ENCODE measurements around the gene DIP2C. TPM values are rescaled to one million over a fixed set of nuclear protein-coding genes. Genes with fewer than 3 reads are reported as not detected.

Gene DIP2C
- total and polyA plus RNA-seq, 2 experiments from 2014 or later, result 9.1 to 15.8 TPM

DNA sequence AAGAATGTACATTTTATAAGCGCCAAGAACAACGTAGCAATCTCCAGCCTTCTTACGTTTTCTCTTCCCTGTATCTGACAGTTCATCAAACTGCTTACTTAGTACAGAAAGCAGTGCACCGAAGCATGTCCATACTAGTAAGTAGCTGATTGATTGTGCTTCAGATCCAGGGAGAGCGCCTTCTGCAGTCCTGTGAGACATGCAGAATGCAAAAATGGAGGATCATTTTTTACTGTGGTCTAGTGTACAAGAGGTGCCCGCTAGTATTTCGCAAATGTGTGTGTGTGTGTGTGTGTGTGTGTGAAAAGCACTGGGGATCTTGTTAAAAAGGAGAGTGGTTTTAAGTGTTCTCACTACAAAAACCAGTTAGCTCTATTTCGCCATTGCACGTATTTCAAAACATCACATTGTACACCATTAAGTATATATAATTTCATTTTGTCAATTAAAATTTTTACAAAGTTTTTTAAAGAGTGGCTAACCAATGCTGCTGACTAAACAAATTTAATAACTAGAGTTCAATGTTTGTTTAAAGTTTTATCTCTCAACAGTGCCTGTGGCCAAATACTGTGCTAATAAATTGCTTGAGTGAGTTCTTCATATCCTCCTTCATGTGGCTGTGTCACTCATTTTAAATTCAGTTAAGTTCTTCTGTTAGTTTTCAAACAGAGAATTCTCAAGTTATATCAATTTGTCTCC is 454.6 kb downstream of the DIP2C start:
- peaks cover 24% of the 10 kb centered on the region for H3K36me3 ChIP-seq
- no peak for TF ChIP-seq CTCF (IDR thresholded peaks at IDR 0.05; ENCODE audit: low read depth, low read length)
- no peaks in the 10 kb centered on the region for H3K27me3 ChIP-seq
- H3K4me3 ChIP-seq, result no peak overlapping the region
- no peak for DNase-seq (ENCODE audit: low read depth in 1 of 2, low spot score in 1 of 2)
- H3K9me3 ChIP-seq (ENCODE audit: low read depth), result no peaks in the 10 kb centered on the region
- peaks cover 9% of the 10 kb centered on the region for H3K4me1 ChIP-seq (ENCODE audit: low read depth)
- H3K27ac ChIP-seq, result no peak overlapping the region

DNA sequence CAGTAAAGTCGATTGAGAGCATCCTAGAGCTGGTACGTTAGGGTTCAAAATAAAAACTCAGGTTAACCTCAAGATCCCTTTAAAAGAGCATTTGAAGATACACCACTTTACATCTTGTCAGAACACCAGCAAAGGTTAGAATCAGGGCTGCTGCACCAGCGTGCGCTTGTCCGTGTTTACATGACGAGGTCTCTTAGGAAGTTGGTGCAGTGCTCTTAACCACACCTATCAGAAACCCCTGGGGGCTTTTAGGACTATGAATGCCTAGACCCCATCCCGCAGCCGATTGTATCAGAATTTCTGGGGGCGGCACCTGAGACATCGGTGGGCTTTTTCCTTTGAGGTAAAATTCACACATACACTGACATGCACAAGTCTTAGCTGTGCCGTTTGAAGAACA is 456.6 kb downstream of the DIP2C start:
- H3K4me3 ChIP-seq, result no peak overlapping the region
- no peak for DNase-seq (ENCODE audit: low read depth in 1 of 2, low spot score in 1 of 2)
- TF ChIP-seq CTCF (IDR thresholded peaks at IDR 0.05; ENCODE audit: low read depth, low read length), result no peak
- H3K4me1 ChIP-seq (ENCODE audit: low read depth), result peaks cover 9% of the 10 kb centered on the region
- no peaks in the 10 kb centered on the region for H3K27me3 ChIP-seq
- no peaks in the 10 kb centered on the region for H3K9me3 ChIP-seq (ENCODE audit: low read depth)
- H3K36me3 ChIP-seq, result peaks cover 18% of the 10 kb centered on the region
- H3K27ac ChIP-seq, result no peak overlapping the region

- Histone ChIP-seq H3K4me1 (ENCODE audit: low read depth) (peaks cover 9% of the 10 kb centered on the region), H3K9me3 (ENCODE audit: low read depth) (no peaks in the 10 kb centered on the region), H3K27ac (peak overlapping the region; percentile 3), H3K4me3 (no peak overlapping the region), H3K27me3 (no peaks in the 10 kb centered on the region), H3K36me3 (peaks cover 11% of the 10 kb centered on the region)
- no peak for TF ChIP-seq CTCF (IDR thresholded peaks at IDR 0.05; ENCODE audit: low read depth, low read length)
- DNase-seq (ENCODE audit: low read depth in 1 of 2, low spot score in 1 of 2), result no peak
Observed at GRCh38 chr10:232061-232460, 457.4 kb downstream of the DIP2C start.

GRCh38 chr10:230758-231157 is 458.7 kb downstream of the DIP2C start:
- no peak overlapping the region for H3K27ac ChIP-seq
- TF ChIP-seq CTCF (IDR thresholded peaks at IDR 0.05; ENCODE audit: low read depth, low read length), result peak; percentile 38
- H3K9me3 ChIP-seq (ENCODE audit: low read depth), result no peaks in the 10 kb centered on the region
- H3K27me3 ChIP-seq, result no peaks in the 10 kb centered on the region
- DNase-seq (ENCODE audit: low read depth in 1 of 2, low spot score in 1 of 2), result peak in 1 of 2 donors; percentile 6
- H3K4me3 ChIP-seq, result no peak overlapping the region
- H3K4me1 ChIP-seq (ENCODE audit: low read depth), result peaks cover 9% of the 10 kb centered on the region
- H3K36me3 ChIP-seq, result peaks cover 2% of the 10 kb centered on the region

DNA sequence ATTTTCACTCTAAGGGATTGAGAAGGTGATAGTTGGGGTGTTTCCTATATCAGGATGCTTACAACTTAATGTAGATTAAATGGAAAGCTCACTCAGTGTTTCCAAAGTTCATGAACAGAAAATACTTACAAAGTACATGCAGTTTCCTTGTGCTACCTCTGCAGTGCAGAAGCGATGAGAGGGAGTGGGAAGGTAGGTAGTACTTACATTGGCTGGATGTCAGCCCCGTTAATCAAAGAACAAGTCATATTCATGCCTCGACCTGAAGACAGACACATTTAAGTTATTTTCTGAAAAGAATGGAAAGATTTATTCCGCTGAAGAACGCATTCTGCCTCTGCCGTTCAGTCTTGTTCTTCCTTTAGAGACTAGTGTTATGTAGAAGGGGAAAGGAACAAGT is 461.1 kb downstream of the DIP2C start:
- no peaks in the 10 kb centered on the region for H3K27me3 ChIP-seq
- DNase-seq (ENCODE audit: low read depth in 1 of 2, low spot score in 1 of 2), result no peak
- no peaks in the 10 kb centered on the region for H3K9me3 ChIP-seq (ENCODE audit: low read depth)
- no peak for TF ChIP-seq CTCF (IDR thresholded peaks at IDR 0.05; ENCODE audit: low read depth, low read length)
- H3K36me3 ChIP-seq, result no peaks in the 10 kb centered on the region
- no peak overlapping the region for H3K27ac ChIP-seq
- H3K4me1 ChIP-seq (ENCODE audit: low read depth), result peaks cover 9% of the 10 kb centered on the region
- no peak overlapping the region for H3K4me3 ChIP-seq
